A549 (cell line): ENCODE results near the gene CPB2.
A peak's percentile ranks its signal among the peaks of the same experiment; 100 is the strongest.

ENCODE experiments used
- CEBPB ChIP-seq, 2 experiments: fragments of >200 bp in 1 of 2; sonication (Bioruptor Twin) in 1 of 2; formaldehyde crosslinking in 1 of 2; IDR thresholded peaks; 2 replicates each; pipeline ENCODE4 v1.6.1; 2012 to 2016
- CHD2 ChIP-seq: fragments of 150-350 bp; IDR thresholded peaks from 2 replicates; pipeline ENCODE4 v1.6.1; 2014; ENCODE audit warnings: low read length; ENCODE audit not compliant: partially characterized antibody
- CTCF ChIP-seq: fragments of >200 bp; sonication (Bioruptor Twin); formaldehyde crosslinking; IDR thresholded peaks from 3 replicates; pipeline ENCODE4 v1.5.1; 2016
- EP300 ChIP-seq, 2 experiments: fragments of >200 bp; sonication (Bioruptor Twin); formaldehyde crosslinking; IDR thresholded peaks; 2 replicates in 1 of 2; 3 replicates in 1 of 2; pipeline ENCODE4 v1.6.1; 2016 to 2017
- HDAC2 ChIP-seq: fragments of 200-600 bp; sonication (generic); IDR thresholded peaks from 2 replicates; pipeline ENCODE4 v1.6.1; 2016
- KDM1A ChIP-seq: fragments of 200-600 bp; sonication (generic); IDR thresholded peaks from 2 replicates; pipeline ENCODE4 v1.6.1; 2016; ENCODE audit warnings: low read depth, mild to moderate bottlenecking
- MAZ ChIP-seq: fragments of 150-350 bp; IDR thresholded peaks from 2 replicates; pipeline ENCODE4 v1.6.1; 2014; ENCODE audit warnings: antibody characterized with exemption, low read depth, low read length, borderline replicate concordance
- RAD21 ChIP-seq, 2 experiments: fragments of >200 bp in 1 of 2; sonication (Bioruptor Twin) in 1 of 2; formaldehyde crosslinking in 1 of 2; IDR thresholded peaks in 1 of 2; conservative IDR thresholded peaks in 1 of 2; 2 replicates in 1 of 2; 3 replicates in 1 of 2; pipeline ENCODE4 v1.6.1; 2012 to 2018; ENCODE audit warnings: inconsistent platforms in 1 of 2
- SMC3 ChIP-seq: fragments of >200 bp; sonication (Bioruptor Twin); formaldehyde crosslinking; IDR thresholded peaks from 3 replicates; pipeline ENCODE4 v1.6.1; 2018; ENCODE audit warnings: inconsistent platforms
- SREBF2 ChIP-seq: fragments of 450-650 bp; IDR thresholded peaks from 2 replicates; pipeline ENCODE4 v1.6.1; 2014; ENCODE audit warnings: mild to moderate bottlenecking, moderate library complexity
- TP53 ChIP-seq: fragments of 250-450 bp; sonication (Bioruptor Pico); IDR thresholded peaks from 2 replicates; pipeline ENCODE4 v1.5.0; 2021; ENCODE audit warnings: mild to moderate bottlenecking, moderate library complexity
- ZC3H11A ChIP-seq: fragments of 450-650 bp; IDR thresholded peaks from 2 replicates; pipeline ENCODE4 v1.6.1; 2014; ENCODE audit warnings: antibody characterized with exemption, mild to moderate bottlenecking
- TF ChIP-seq, protein P1 (sequence below): fragments of 250-450 bp; sonication (Bioruptor Pico); IDR thresholded peaks from 2 replicates; pipeline ENCODE4 v1.5.0; 2021; ENCODE audit warnings: mild to moderate bottlenecking, moderate library complexity, borderline replicate concordance
- TF ChIP-seq, protein P2 (sequence below): fragments of 450-650 bp; IDR thresholded peaks from 2 replicates; pipeline ENCODE4 v1.6.1; 2014; ENCODE audit warnings: antibody characterized with exemption

DNA sequence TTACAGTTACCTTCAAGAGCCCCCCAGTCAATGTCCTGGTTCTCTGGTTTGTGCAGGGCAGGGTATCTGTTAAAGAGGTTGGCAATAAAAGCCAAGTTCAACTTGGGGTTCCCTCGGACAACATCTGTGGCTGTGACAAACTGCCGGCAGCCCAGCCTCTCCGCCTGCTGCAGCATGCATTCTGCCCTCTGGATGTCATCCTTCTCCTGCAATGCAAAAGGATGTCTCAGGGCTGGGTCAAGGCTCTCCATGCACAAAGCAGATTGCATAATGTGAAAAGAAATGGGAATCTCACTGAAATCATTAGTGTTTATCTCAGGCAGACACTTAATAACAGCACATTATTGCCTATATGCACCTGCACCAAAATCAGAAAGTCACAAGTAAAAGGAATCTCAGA is 42.1 kb upstream of the CPB2 start:
- TF ChIP-seq RAD21 (conservative IDR thresholded peaks at IDR 0.05 in 1 of 2, IDR thresholded peaks at IDR 0.05 in 1 of 2): peak; percentile 46 to 50
- TF ChIP-seq HDAC2: no peak
- no peak for TF ChIP-seq CHD2
- peak; percentile 27; the same call in 1 of the 3 replicates for TF ChIP-seq CTCF
- no peak for TF ChIP-seq KDM1A
- TF ChIP-seq TP53 (CRISPR knock-in tag): no peak
- TF ChIP-seq MAZ: no peak
- peak in 1 of 2 experiments; percentile 39; a peak in 1 of 4 replicates for TF ChIP-seq CEBPB (IDR thresholded peaks at IDR 0.05)
- TF ChIP-seq, protein P1, sequence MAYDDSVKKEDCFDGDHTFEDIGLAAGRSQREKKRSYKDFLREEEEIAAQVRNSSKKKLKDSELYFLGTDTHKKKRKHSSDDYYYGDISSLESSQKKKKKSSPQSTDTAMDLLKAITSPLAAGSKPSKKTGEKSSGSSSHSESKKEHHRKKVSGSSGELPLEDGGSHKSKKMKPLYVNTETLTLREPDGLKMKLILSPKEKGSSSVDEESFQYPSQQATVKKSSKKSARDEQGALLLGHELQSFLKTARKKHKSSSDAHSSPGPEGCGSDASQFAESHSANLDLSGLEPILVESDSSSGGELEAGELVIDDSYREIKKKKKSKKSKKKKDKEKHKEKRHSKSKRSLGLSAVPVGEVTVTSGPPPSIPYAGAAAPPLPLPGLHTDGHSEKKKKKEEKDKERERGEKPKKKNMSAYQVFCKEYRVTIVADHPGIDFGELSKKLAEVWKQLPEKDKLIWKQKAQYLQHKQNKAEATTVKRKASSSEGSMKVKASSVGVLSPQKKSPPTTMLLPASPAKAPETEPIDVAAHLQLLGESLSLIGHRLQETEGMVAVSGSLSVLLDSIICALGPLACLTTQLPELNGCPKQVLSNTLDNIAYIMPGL (CRISPR knock-in tag): no peak
- no peak for TF ChIP-seq ZC3H11A
- TF ChIP-seq EP300 (IDR thresholded peaks at IDR 0.05): no peak
- TF ChIP-seq, protein P2, sequence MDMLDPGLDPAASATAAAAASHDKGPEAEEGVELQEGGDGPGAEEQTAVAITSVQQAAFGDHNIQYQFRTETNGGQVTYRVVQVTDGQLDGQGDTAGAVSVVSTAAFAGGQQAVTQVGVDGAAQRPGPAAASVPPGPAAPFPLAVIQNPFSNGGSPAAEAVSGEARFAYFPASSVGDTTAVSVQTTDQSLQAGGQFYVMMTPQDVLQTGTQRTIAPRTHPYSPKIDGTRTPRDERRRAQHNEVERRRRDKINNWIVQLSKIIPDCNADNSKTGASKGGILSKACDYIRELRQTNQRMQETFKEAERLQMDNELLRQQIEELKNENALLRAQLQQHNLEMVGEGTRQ: no peak
- no peak for TF ChIP-seq SREBF2
- TF ChIP-seq SMC3: no peak
